GM19324 (cell line): ENCODE measurements around the gene IGFN1.

ENCODE experiments used
- ATAC-seq: cut with Tn5 transposase; IDR thresholded peaks from one replicate; pipeline ENCODE4 v1.9.1; 2021; ENCODE audit warnings: mild to moderate bottlenecking, moderate library complexity; ENCODE audit not compliant: unreplicated experiment, low FRiP score

The IGFN1 gene

DNA sequence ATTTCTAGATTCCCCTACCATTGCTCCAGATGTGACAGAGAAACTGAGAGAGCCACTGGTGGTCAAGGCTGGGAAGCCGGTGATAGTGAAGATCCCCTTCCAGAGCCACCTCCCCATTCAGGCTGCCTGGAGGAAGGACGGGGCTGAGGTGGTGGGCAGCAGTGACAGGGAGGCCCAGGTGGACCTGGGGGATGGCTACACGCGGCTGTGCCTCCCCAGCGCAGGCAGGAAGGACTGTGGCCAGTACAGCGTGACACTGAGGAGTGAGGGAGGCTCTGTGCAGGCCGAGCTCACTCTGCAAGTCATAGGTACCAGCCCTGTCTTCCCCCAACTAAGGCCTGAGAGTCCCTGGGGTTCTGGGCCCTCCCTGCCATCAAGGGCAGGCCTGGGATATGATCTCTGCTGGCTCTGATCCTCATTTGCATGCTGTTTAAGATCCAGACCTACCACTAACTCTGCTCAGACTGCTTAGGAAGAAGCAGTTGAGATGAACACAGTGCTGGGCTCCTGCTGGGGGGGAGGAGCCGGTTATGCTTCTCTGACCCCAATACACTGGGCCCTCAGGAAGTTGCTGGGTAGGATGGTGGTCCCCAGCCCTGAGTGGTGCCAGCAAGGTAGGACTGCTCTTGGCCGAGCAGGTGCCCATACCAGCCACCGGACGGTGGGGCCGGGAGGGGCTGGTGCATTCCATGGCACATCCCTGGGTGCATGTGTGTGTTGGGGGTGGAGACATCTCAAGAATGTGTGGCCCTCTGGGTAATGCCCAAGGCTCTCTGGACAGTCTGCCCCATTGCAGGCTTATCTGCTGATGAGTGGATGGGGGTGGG is 25.1 kb downstream of the IGFN1 start:
- ATAC-seq: no peak

DNA sequence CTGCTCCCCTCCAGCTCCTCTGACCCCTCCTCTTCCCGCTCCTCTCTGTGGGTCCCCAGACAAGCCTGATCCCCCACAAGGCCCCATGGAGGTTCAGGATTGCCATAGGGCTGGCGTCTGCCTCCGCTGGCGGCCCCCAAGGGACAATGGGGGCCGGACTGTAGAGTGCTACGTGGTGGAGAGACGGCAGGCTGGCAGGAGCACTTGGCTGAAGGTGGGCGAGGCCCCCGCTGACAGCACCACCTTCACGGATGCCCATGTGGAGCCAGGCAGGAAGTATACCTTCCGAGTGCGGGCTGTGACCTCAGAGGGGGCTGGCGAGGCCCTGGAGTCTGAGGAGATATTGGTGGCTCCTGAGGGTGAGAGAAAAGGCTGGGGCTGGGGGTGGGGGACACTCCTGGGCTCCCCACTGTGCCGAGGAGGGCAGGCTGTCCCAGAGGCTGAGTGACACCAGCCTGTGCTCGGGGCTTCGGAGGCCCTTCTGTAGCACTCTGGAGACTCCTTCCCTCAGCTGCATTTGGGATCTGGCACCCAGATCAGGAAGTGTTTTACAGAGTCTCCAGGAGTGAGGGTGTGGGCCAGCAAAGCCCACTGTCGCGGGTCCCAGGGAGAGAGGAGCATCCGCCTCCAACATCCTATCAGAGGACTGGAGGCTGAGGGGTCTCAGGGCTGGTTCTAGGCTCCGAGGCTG is 25.9 kb downstream of the IGFN1 start:
- ATAC-seq: no peak

DNA sequence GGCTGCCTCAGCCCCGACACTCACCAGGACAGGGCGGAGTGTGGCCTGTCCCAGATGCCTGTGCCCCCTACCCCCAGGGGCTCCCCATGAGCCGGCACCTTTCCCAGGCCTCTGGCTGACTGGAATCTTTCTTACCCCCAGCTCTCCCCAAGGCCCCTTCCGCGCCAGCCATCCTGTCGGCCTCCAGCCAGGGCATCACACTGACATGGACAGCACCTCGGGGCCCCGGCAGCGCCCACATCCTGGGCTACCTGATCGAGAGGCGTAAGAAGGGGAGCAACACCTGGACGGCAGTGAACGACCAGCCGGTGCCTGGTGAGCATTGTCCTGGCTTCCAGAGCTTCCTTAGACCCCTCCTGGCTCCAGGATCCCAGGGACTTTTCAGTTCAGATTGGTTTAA is 26.5 kb downstream of the IGFN1 start:
- no peak for ATAC-seq

DNA sequence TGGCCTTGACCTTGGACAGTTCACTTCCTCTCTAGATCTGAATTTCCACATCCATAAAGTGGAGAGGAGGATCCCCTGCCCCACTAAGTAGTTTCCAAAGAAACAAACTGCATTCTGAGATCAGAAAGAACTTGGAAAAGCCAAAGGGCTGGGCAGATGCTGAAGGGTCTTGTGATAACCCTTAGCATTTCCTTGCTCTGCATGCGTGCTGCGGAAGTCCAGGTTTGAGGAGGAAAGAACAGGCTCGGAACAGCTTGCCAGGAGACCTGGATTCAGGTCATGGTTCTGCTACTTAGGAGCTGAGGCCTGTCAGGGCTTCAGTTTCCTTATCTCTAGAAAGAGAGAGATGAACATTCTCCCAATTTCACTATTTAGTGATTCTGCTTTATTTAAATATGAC is 27.2 kb downstream of the IGFN1 start:
- ATAC-seq: no peak

DNA sequence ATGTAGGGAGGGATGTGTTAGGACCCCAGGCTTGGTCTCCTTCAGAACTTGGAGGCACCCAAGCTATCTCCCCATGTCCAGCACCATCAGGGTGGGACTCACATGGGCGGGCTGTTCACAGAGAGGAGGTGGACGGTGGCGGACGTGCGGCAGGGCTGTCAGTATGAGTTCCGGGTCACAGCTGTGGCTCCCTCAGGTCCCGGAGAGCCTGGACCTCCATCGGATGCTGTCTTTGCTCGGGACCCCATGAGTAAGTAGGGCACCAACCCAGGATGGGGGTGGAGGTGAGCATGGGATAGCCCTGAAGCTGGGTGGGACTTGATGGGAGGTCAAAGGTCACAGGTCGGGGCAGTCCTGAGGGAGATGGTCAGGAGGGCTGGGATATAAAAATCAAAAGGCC is 27.8 kb downstream of the IGFN1 start:
- ATAC-seq: no peak

DNA sequence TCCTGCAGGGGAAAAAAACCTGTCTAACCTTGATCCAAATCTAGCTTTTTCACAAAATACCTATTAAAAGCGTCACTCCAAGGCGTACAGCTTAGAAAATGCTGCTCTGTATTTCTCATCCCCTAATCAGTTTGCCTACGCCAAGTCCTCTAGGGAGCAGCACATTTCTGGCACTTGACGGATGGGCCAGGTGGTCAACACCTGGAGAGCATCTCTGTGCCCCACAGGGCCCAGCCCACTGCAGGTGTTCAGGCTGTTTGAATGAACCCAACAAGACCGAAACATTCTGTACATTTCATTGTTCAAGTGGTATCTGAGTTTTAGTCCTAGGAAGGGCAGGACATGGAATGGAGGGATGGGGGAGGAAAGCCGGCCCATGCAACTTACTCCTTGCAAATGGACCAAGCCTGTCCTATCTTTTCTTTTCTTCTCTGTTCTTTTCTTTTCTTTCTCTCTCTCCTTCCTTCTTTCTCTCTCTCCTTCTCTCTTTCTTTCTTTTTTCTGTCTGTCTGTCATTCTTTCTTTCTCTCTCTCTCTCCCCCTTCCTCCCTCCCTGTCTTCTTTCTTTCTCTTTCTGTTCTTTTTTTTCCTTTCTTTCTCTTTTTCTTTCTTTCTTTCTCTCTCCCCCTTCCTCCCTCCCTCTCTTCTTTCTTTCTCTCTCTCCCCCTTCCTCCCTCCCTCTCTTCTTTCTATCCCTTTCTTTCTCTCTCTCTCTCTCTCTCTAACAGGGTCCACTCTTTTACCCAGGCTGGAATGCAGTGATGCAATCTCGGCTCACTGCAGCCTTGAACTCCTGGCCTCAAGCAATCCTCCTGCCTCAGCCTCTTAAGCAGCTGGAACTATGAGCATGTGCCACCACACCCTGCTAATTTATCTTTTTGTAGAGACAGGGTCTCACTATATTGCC is 29.1 kb downstream of the IGFN1 start:
- no peak for ATAC-seq

DNA sequence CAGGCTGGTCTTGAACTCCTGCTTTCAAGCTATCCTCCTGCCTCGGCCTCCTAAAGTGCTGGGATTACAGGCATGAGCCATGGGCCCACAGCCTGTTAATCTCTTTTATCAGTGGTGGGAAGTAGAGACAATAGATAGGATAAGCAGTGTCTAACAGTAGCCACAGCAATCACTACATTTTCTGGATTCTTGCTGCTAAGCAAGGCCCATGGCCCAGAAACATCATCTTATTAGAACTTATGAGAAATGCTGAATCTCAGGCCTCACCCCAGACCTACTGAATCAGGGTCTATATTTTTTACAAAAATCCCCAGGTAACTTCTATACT is 29.7 kb downstream of the IGFN1 start:
- no peak for ATAC-seq

DNA sequence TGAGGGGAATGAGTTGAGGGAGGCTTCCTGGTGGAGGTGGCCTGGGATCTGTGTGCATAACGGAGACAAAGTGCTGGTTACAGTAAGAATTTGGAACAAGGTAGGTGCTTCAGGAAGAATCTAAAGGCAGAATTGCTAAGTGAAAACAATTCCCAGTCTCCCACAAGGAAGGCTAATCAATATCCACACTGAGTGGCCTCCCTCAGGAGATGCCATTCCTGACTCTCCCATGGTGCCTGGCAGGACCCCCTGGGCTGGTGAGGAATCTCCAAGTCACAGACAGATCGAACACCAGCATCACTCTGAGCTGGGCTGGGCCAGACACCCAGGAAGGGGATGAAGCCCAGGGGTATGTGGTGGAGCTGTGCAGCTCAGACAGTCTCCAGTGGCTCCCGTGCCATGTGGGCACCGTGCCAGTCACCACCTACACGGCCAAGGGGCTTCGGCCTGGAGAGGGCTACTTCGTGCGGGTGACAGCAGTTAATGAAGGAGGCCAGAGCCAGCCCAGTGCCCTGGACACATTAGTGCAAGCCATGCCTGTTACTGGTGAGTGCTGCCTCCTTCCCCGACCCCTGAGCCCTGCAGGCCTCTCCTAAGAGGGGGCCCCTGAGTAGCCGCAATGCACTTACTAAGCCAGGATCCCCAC is 30.7 kb downstream of the IGFN1 start:
- no peak for ATAC-seq

DNA sequence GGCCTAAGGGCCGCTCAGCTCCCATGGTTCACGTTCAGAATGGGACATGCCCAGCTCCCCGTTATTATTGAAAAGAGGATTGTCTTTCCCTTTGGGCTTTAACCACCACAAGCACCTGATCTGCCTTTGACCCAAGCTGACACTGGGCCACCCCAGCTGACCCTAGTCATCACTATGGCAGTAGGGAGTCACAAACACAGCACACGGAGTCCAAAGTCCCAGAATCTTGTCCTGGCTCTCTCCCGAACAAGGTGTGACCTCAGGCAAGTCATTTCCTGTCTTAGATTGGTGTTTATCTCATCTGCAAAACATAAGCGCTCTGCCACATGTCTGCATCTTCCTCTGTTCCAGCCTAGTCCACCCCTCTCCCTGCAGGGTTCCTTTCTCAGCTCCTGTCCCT is 31.5 kb downstream of the IGFN1 start:
- no peak for ATAC-seq

DNA sequence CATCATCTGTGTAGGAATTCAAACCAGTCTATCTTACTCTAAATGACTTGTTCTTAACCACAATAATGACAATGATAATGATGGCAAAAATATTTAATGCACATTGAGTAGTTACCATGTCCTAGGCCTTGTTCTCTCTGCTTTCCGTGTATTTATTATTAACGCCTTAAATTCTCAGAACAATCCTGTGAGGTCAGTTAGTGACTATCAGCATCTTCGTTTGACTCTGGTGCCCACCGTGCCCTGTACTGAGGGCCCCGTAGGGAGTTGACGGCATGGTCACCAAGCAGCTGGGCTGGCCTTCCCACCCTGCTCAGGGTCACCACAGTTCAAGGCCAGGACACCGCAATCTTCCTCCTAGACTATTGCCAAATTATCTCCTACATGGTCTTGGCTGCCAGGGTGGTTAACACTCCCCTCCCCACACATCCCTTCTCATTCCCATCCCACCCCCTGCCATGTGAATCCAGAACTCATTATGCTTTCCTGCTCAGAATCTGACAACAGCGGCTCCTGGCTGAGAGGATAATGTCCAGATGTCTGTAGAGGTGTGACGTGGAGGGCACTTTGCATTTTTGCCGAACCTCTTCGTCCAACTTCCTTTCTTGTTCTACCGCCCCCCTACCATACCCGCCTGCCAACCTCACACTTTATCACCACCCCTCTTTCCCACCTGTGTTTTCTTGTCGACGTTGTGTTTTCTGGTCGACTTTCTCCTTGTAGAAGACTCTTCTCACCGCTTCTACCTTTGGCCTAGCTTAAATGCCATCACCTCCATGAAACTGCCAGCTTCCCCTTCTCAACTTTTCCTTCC is 33.4 kb downstream of the IGFN1 start:
- ATAC-seq: no peak

DNA sequence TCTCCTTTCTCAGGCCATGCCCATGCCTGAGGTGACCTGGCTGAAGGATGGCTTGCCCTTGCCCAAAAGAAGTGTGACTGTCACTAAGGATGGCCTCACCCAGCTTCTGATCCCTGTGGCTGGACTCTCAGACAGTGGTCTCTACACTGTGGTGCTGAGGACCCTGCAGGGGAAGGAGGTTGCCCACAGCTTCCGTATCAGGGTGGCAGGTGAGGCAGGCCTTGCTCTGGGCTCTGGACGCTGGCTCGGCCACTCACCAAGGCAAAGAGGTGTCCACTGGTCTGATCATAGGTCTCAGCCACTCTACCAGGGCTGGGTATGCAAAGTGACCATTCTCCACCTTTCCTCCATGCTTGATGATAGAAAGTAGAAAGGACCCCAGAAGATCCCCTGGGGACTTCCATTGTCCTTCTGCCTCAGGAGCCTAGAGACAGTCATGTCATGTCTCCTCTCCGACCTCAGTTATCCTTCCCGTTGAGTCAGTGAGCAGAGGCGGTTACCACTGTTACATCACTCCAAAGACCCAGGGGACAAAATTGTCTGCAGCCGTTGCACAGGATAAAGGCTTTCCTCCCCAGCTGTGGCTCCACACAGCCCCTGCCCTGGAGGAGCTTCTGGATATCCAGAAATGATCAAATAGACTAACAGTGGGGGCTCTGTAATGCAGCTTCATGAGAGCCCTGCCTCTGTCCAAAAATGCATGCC is 34.2 kb downstream of the IGFN1 start:
- no peak for ATAC-seq

DNA sequence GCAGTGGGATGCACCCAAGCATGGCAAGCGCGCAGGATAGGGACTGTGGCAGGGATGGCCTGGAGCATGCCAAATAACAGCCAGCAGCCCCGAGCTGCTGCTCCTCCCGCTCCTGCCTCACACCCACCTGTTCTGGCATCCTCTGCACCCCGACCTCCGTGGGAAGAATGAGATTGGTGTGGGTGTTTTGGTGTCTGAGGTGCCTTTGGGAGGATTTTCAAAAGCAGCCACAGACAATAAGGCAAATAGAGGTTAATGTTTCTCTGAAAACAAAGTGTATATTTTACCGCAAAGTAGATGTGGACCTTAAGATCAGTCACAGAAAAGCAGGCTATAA is 35.5 kb downstream of the IGFN1 start:
- no peak for ATAC-seq

DNA sequence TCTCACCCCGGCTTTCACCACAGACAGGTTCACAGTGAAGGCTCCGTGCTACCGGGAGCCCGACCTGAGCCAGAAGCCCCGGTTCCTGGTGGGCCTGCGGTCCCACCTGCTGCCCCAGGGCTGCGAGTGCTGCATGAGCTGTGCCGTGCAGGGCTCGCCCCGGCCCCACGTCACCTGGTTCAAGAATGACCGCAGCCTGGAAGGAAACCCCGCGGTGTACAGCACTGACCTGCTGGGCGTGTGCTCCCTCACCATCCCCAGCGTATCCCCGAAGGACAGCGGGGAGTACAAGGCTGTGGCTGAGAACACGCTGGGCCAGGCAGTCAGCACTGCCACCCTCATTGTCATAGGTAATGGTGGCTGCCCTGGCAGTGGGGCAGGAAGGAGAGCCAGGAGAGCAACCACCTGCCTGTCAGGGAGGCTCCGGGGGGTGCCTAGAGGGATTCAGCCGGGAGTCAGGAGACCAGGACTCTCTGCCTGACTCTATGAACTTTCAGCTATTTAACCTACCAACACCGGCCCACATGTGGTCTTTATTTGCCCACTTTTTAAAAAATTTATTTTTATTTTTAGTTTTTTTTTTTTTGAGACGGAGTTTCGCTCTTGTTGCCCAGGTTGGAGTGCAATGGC is 36.4 kb downstream of the IGFN1 start:
- no peak for ATAC-seq

DNA sequence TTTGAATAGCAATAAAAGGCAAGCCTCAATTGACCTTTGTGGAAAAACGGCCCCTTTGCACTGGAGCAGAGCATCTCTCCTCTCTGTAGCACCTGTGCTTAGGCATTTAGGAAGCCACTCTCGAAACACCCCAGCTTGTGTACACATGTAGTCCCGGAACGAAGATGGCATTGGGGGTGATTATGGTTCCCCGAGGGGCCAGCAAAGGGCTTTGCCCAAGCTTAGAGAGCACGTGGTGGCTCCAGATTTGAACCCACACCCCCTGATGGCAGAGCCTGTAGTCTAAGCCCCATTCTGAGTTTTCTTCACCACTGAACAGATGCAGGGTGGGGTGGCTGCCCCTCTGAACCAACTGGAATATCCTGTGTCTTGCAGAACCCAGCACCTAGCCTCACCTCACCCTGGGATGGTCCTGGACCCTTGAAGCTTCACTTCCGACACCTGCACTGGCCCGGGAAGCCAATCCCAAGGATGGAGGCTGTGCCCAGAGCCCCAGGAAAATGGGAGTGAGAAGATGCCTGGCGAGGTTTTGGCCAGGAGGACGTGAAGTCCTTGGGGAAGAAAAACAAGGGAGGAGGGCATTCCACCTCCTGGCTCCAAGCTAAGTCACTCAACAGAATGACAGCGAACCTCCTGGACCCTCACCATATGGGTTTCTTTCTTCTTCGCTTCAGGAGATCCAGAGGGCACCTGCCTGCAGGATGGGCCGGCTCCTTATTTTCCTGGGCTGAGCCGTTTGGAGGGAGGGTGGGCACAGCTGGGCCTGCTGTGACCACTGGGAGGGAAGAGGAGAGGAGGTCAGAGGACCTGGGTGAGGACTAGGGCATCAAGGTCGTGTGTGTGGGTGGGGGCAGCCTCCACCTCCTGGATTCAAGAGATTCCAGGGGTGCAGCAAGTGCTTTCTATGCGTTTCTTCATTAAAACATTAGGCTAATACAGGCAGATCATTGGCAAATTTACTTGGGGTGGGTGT is 37.7 kb downstream of the IGFN1 start:
- no peak for ATAC-seq

DNA sequence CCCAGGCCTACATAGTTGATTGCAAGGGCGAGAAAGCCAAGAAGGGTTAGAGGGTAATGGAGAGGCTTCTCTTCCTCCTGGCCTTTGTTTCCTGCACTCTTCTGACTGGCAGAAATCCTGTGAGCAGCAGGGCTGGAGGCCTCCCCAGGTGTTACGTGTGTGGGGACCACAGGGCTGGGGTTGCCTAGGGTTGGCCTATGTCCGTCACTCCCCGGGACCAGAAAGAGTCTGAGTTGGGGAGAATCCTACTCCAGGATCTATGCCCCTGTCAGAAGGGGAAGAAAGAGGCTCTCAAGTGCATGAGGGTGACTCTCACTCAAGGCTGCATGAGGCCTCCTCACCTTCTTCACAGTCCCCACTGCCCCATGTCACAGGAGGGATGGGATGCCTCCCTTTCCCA is 38.5 kb downstream of the IGFN1 start:
- no peak for ATAC-seq

DNA sequence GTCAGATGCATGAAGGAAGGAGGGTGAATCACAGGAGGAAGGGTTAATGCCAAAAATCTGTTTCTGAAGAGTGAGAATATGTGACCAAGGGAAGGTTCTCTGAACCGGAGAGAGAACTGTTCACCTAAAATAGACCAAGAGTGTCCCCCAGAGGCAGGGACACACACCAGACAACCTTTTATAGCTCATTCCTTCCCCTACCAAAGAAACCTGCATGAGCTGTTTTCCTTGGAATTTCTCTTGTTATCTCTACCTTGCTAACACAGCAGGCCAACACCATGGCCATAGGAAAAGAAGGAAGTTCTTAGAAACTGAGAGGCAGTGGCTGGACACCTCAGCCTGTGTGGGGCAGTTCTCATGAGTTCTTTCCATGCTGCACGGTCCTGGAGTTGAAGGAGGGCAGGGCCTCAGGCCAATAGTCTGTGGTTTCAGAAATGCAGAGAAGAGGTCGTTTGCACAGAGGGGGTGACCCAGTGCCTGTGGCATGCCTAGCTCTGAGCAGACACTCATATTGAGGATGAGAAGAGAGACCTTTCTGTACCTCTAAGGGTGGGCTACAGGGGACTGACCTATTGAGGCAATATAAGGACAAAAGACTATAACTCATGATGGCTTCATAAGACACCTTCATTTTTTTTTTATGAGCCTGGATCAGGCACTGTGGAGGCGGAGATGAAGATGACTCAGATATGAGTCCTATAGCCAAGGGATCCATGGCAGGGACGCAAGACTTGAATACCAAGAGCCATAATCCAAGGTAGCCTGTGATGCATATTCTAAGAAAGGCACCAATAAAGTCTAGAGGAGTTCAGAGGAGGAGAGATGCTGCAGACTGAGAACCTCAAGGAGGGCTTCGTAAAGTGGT is 39.4 kb downstream of the IGFN1 start:
- no peak for ATAC-seq

DNA sequence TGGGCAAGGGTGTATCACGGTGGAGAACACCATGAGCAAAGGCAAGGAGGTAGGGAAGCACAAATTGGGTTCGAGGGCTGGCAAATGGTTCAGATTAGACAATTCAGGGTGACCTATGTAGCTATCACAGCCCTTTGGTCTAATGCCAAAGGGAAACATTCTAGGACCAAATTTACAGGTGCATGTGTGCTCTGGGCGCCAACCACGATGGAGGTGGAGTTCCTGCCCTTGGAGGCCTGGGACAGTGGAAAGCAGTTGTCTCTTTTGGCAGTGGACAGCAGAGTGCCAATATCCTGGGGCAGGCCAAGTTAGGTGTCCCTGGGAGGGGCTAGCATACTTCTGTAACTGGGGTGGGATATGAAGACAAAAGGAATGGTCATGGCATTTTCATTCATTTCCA is 40.1 kb downstream of the IGFN1 start:
- ATAC-seq: no peak
